GM04503 (cell line): ENCODE results near the gene MTHFD2.
"Not testable (repeated sequence)": the region's sequence is repeated elsewhere in the genome, so short reads cannot be mapped to it uniquely, and the experiment has no call there.

Experiments used
- DNase-seq: peaks from one replicate; pipeline ENCODE4 v3.0.0-alpha.2; 2012; ENCODE audit warnings: low read depth

The MTHFD2 gene

GRCh38 chr2:74198461-74199274 lies at the start of gene MTHFD2:
Gene MTHFD2 (plus strand): TSS chr2:74198615. CDS start chr2:74198642, 27 bp downstream.
- peak; percentile 73 for DNase-seq

- no peak for DNase-seq
Observed at GRCh38 chr2:74149247-74149525, 49.2 kb upstream of the MTHFD2 start.

- DNase-seq, result no peak
Observed at GRCh38 chr2:74149570-74150319, 48.7 kb upstream of the MTHFD2 start.

GRCh38 chr2:74152954-74153353 lies 45.5 kb upstream of the MTHFD2 start:
- no peak for DNase-seq

GRCh38 chr2:74155830-74156229 lies 42.6 kb upstream of the MTHFD2 start:
- DNase-seq, result no peak

- DNase-seq, result no peak
Observed at GRCh38 chr2:74162951-74163350, 35.5 kb upstream of the MTHFD2 start.

- DNase-seq, result no peak
Observed at GRCh38 chr2:74164761-74165160, 33.7 kb upstream of the MTHFD2 start.

GRCh38 chr2:74168739-74169138 lies 29.7 kb upstream of the MTHFD2 start:
- DNase-seq, result no peak

GRCh38 chr2:74174909-74175308 lies 23.5 kb upstream of the MTHFD2 start:
- no peak for DNase-seq

GRCh38 chr2:74177696-74178095 lies 20.7 kb upstream of the MTHFD2 start:
- no peak for DNase-seq

GRCh38 chr2:74178211-74179062 lies 20.0 kb upstream of the MTHFD2 start, which contains the start of gene MOB1A:
Gene MOB1A (minus strand): TSS chr2:74178879. CDS start chr2:74178674, 205 bp downstream.
- peak; percentile 88 for DNase-seq

- DNase-seq, result no peak
Observed at GRCh38 chr2:74179063-74179865, 19.2 kb upstream of the MTHFD2 start.

GRCh38 chr2:74181739-74182138 lies 16.7 kb upstream of the MTHFD2 start:
- no peak for DNase-seq

GRCh38 chr2:74183878-74184277 lies 14.5 kb upstream of the MTHFD2 start:
- DNase-seq, result no peak

- no peak for DNase-seq
Observed at GRCh38 chr2:74186038-74186437, 12.4 kb upstream of the MTHFD2 start.

GRCh38 chr2:74186706-74187105 lies 11.7 kb upstream of the MTHFD2 start:
- not testable (repeated sequence) for DNase-seq

GRCh38 chr2:74188018-74188601 lies 10.3 kb upstream of the MTHFD2 start:
- peak; percentile 65 for DNase-seq

- no peak for DNase-seq
Observed at GRCh38 chr2:74188696-74189095, 9.7 kb upstream of the MTHFD2 start.

- DNase-seq, result no peak
Observed at GRCh38 chr2:74191596-74192380, 6.6 kb upstream of the MTHFD2 start.

GRCh38 chr2:74194799-74195198 lies 3.6 kb upstream of the MTHFD2 start:
- no peak for DNase-seq
